CD4-positive, alpha-beta T cell treated with Interferon gamma for 1 hour (primary cell): ENCODE measurements around the gene HOXB5.

Experiments used
- DNase-seq: peaks from one replicate; pipeline ENCODE4 v3.0.0-alpha.2; 2020

The HOXB5 gene

GRCh38 chr17:48601539-48602425 lies 8.2 kb upstream of the HOXB5 start:
- no peak for DNase-seq

DNA sequence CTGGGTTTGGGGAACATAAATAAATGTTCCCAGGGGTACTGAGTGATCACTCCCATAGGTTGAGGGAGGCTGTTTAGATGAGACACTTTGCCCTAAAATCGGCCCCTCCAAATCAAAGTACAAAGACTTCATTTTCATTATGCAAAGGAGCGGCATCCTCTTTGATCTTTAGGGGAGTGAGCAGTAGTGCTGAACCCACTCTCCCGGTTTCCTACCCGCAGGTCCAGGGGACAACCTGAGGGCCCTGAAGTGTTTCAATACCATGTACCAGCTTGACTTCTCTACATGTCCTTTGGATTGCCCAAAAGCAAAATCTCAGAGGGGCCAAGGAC lies 7.6 kb upstream of the HOXB5 start:
- DNase-seq = no peak

- no peak for DNase-seq
Measured at GRCh38 chr17:48600244-48601098, 6.9 kb upstream of the HOXB5 start.

- DNase-seq = no peak
Measured at GRCh38 chr17:48599354-48599753, 5.8 kb upstream of the HOXB5 start.

GRCh38 chr17:48598736-48599135 lies 5.2 kb upstream of the HOXB5 start:
- no peak for DNase-seq

DNA sequence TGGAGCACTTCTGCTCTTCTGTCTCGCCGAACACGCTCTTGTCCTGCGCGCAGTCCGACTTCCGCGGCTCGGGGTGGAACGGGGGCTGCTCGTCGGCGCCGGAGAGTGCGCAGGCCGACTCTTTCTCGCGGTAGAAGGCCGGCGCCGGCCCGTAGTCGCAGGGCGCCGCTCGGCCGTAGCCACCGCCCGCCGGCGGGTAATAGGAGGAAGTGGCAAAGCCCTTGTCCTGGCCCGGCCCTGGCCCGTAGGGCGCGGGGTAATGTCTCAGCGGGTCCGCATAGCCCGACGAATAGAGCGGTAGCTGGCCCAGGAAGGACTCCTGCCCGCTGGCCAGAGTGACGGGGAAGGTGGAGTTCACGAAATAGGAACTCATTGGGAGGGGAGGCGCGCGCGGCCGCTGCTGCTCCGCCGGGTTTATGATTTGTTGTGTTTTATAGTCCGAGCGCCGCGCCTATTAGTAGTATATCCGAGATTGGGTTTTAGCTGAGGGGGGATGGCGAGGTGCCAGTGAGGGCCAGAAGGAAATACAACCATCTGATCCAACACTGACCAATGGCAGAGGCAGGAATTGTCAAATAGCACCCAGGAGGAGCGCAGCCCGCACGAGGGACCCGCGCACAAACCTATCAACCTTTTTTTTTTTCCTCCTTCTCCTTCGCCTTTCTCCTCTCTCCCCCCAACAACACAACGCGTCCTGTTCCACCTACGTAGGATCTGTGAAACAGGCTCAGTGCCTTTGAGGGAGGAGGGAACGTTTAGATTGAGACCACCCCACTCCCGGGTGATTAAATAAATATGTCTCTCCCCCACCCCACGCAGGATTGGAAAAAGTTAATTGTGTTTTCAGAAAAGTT lies 4.4 kb upstream of the HOXB5 start:
- peak; percentile 25 for DNase-seq

DNA sequence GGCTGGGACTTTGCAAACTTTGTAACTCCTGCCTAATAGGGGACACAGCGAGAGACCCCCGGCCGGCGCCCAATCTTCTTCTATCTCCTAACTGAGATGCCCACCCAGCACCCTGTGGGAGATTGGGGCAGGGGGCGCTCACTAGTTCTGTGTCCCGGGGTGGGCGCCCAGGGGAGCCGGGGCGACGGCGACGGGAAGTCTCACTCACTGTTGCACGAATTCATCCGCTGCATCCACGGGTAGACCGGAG lies 3.9 kb upstream of the HOXB5 start:
- no peak for DNase-seq

DNA sequence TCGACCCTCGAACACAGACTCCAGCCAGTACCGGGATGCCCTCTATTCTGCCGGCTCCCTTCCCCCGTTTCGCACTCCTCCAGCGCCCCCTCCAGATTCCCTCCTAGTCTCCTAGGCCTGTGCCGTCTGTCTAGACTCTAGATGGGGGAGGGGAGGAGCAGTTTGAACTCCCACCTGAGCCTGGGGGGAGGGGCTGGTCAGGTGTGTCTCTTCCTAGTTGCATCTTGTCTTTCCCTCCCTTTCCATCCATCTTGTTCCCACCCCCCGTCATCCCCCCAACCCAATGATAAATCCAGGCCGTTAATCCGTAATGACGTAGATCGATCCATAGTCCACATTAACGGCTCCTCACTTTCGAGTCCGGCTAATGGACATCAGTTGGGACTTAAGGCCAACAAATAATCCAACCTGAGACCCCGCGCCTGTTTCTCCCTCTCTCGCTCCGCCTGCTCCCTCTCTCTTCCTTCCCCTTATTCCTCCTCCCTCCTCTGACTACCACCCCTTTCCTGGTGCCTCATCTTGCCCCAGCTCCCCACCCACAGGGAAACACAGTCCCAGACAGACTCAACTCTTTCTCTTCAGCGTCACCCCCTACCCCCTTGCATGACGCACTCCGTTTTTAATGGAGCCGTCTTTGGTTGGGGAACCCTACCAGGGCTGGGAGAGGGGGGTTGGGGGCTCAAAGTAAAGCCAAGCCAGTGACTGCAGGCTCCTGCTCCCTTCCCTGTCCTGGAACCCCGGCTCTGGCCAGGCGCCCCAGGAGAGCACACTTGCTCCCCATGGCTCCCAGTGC lies 3.4 kb upstream of the HOXB5 start:
- no peak for DNase-seq

- no peak for DNase-seq
Measured at GRCh38 chr17:48596000-48596734, 2.6 kb upstream of the HOXB5 start.

DNA sequence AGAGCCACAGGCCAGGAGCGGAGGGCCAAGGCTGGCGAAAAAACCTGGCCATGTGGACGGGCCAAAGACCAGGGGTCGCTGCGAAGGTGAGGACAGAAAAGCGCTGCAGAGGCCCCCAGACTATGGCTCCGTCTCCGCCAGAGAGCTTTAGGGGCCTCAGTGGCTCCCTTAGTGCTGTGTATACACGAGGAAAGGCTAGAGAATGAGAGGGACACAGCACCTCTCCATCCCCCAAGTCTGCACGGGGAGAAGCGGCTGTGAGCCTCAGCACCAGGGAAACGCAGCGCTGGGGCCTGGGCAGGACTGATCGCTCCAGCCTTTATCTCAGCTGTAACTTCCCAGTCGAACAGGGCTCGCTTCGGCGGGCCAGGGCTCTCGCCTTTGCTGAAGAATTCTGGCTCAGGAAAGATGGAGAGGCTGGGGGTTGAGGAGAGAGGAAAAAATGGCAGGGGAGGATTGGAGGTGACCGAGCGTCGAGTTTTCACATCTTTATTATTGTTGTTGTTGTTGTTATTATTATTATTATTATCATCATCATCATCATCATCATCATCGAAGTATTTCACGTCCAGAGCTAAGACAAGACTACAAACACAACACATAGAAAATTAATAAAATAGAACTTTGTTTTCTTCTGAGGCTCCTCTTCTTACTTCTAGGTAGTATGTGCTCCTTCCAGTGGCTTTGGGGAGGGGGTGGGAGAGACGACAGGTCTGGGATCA lies 1.9 kb upstream of the HOXB5 start:
- DNase-seq = no peak

DNA sequence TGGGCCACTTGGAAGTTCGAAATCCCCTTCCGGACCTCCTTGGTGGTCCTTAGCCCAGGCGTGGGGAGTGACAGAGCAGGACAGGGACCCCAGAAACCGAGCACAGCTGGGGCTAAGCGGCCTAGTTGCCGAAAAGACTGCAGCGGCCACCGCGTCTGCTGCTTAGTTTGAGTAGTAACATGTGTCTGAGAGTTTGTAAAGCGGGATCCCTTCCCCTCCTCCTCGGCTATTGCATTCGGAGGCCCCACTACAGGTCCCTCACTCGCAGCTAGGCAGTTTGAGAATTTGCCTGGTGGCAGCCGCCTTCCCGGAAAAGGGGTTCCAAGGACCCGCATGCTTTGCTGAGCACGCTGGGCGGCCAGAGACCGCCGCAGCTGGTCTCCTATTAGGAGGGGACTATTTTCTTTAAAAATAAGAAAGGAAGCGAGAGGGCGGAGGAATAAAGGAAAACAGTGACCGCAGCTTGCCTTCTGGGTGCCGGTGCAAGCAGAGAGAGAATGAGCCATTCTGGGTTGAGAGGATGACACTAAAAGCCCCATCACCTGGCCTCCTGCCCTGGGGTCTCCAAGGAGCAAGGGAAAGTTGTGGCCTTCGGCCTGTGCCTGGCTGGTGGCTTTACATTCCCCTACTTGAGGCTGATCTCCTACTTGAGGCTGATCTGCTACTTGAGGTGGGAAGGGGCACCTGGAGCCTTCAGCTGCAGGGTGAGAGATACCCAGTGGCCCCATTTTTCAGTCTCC lies 1.1 kb upstream of the HOXB5 start:
- DNase-seq = no peak

DNA sequence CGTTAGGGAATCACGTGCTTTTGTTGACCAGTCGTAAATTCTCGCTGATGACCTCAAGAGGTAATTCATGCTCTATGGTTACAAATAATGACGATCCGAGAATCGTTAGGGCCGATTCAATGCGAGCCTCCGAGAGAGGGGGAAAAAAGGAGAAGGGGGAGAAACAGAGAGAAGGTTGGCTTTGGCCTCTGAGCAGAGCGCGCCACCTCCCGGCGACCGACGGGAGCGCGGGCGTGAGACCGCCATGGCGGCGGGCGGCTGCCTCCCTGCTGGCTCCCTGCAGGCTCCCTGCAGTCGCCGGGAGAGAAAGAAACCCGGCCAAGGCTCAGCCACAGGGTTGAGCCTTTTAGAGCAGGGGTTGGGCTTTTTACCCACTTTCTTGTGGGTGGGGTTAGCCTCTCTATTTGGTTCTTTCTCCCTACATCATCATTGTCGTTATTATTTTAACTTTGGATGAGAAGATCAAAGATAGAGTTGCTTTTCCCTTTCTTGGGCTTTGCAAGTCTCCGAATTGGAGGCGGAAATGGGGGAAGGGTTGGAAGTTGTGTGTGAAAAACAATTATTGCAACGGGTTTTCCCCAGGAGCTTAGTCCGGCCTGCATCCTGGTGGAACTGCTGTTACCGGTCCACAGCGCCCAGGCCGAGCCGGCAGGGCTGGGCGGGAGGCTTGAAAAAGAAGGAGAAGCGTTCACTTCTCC lies 410 bp upstream of the HOXB5 start:
- peak; percentile 72 for DNase-seq

DNA sequence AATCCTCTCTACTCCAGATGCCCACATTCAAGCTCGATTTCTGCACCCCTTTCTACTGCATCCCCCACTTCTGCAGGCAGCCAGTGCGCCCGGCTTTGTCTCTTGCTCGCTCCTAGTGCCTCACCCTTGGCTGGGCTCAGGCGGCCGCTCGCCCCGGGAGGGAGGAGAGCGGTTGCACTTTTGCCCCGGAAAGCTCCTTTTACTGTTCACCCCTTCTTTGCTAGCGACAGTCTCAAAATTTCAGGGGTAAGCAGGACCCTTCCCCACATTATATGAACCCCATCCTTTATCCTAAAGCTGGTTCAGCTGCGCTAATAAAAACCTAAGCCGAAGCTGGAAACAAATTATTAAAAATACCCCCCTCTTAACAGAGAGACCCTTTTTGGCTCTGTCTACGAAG lies 1.0 kb downstream of the HOXB5 start:
- DNase-seq = no peak

GRCh38 chr17:48592057-48592514 lies 1.5 kb downstream of the HOXB5 start:
- DNase-seq = no peak

GRCh38 chr17:48591255-48592056 lies 2.1 kb downstream of the HOXB5 start:
- DNase-seq = no peak

GRCh38 chr17:48590607-48591161 lies 2.9 kb downstream of the HOXB5 start:
- DNase-seq = no peak

- DNase-seq = no peak
Measured at GRCh38 chr17:48589831-48590606, 3.6 kb downstream of the HOXB5 start, which contains the start of gene HOXB3. TSS of gene HOXB3 (minus strand) at chr17:48590241. CDS start at chr17:48552474, 37,767 bp downstream.
